A673 (cell line): Measurements from ENCODE around the gene RNF113B. TPM values are rescaled to one million over a fixed set of nuclear protein-coding genes. Genes with fewer than 3 reads are reported as not detected.

Source experiments
- BruUV-seq: library from RNA; stranded (reverse); fragments of 400-500 nt; replicated peaks from 2 replicates; lab custom pipeline; 2021; lab: Mats Ljungman, UMichigan
- CTCF ChIA-PET: fragments of 300-600 bp; sonication (Branson Sonifier 250); formaldehyde crosslinking; loops from one replicate; lab custom pipeline; 2022; ENCODE audit warnings: antibody characterized with exemption; lab: Charles Lee
- POLR2A ChIA-PET: fragments of 300-600 bp; sonication (Branson Sonifier 250); formaldehyde crosslinking; loops from one replicate; lab custom pipeline; 2022; ENCODE audit warnings: antibody characterized with exemption; ENCODE audit not compliant: low non-redundant PET; lab: Charles Lee
- DNase-seq: peaks from one replicate; pipeline ENCODE4 v3.0.0-alpha.2; 2015; ENCODE audit warnings: low spot score
- H3K27ac ChIP-seq: fragments of 200-600 bp; sonication (generic); 2 replicates; pipeline ENCODE4 v1.5.1; 2016; ENCODE audit warnings: mixed run types, low read depth, mild to moderate bottlenecking, mixed read lengths, antibody characterized with exemption, low read length; ENCODE audit not compliant: poor library complexity, severe bottlenecking
- H3K27me3 ChIP-seq: fragments of 200-600 bp; sonication (generic); replicated peaks from 2 replicates; pipeline ENCODE4 v1.6.1; 2017; ENCODE audit warnings: mixed run types, low read depth, mild to moderate bottlenecking, mixed read lengths, antibody characterized with exemption, low read length; ENCODE audit not compliant: insufficient read depth, poor library complexity
- H3K36me3 ChIP-seq: fragments of 200-600 bp; sonication (generic); 2 replicates; pipeline ENCODE4 v1.6.1; 2016; ENCODE audit warnings: mixed run types, mild to moderate bottlenecking, mixed read lengths, antibody characterized with exemption, low read length; ENCODE audit not compliant: insufficient read depth, poor library complexity, severe bottlenecking
- H3K4me1 ChIP-seq: fragments of 200-600 bp; sonication (generic); 2 replicates; pipeline ENCODE4 v1.6.1; 2017; ENCODE audit warnings: mixed run types, mild to moderate bottlenecking, mixed read lengths, antibody characterized with exemption, low read length; ENCODE audit not compliant: insufficient read depth, poor library complexity, severe bottlenecking
- H3K4me3 ChIP-seq: fragments of 200-600 bp; sonication (generic); 2 replicates; pipeline ENCODE4 v1.5.1; 2016; ENCODE audit warnings: low read depth, mixed run types, mild to moderate bottlenecking, mixed read lengths, low read length; ENCODE audit not compliant: poor library complexity, severe bottlenecking
- H3K9me3 ChIP-seq: fragments of 200-600 bp; sonication (generic); 2 replicates; pipeline ENCODE4 v1.6.1; 2016; ENCODE audit warnings: mixed run types, low read depth, mild to moderate bottlenecking, mixed read lengths, antibody characterized with exemption, low read length; ENCODE audit not compliant: poor library complexity, severe bottlenecking
- EZH2 ChIP-seq: fragments of 200-600 bp; sonication (generic); IDR thresholded peaks from 2 replicates; pipeline ENCODE4 v1.6.1; 2017; ENCODE audit warnings: borderline replicate concordance, low read depth, mild to moderate bottlenecking, mixed read lengths, antibody characterized with exemption, low read length; ENCODE audit not compliant: poor library complexity, severe bottlenecking
- intact Hi-C: fragments of 100-400 bp; cut with micrococcal nuclease; formaldehyde crosslinking; loops from one replicate; pipeline ENCODE4 v1.10.0; 2022; ENCODE audit not compliant: unreplicated experiment
- total RNA-seq: library from RNA; stranded (reverse); gene quantifications from 2 replicates; pipeline ENCODE4 v1.2.3, GENCODE V29; 2021
- TF ChIP-seq, protein P1 (sequence below): fragments of 300-800, 200-600 bp; sonication (generic); conservative IDR thresholded peaks from 2 replicates; pipeline ENCODE4 v1.5.1; 2017; ENCODE audit warnings: low read depth, mild to moderate bottlenecking, antibody characterized with exemption, low read length, moderate library complexity, mixed read lengths

The RNF113B gene
- total RNA-seq, 1 experiment from 2014 or later: not detected

DNA sequence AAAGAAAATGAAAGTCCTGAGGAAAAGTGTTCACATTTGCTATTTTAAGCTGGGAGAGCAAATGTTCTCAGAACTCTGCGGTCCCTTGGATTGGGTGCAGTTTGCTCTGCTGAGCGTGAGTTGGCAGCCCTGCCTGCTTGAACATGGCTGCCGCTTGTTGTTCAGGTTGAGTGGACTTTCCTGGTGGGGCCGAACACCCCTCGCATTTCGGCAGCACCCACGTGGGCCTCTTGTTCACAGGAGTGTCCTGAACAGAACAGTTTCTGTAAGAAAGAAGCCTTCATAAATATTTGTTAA is 10.8 kb upstream of the RNF113B start:
- Histone ChIP-seq H3K4me1 (peaks cover 31% of the 10 kb centered on the region), H3K9me3 (no peaks in the 10 kb centered on the region), H3K4me3 (no peak overlapping the region), H3K27ac (peak overlapping the region; percentile 61), H3K27me3 (no peaks in the 10 kb centered on the region), H3K36me3 (no peaks in the 10 kb centered on the region)
- BruUV-seq: no TSS peak
- POLR2A ChIA-PET: interaction anchor here (0.5 kb wide), 1 partner anchor 335 kb away, joined by 5 read pairs; no protein-coding TSS in a partner anchor
- intact Hi-C loops: no loop called here
- no peak for DNase-seq
- CTCF ChIA-PET: no interaction called here
- TF ChIP-seq, protein P1, sequence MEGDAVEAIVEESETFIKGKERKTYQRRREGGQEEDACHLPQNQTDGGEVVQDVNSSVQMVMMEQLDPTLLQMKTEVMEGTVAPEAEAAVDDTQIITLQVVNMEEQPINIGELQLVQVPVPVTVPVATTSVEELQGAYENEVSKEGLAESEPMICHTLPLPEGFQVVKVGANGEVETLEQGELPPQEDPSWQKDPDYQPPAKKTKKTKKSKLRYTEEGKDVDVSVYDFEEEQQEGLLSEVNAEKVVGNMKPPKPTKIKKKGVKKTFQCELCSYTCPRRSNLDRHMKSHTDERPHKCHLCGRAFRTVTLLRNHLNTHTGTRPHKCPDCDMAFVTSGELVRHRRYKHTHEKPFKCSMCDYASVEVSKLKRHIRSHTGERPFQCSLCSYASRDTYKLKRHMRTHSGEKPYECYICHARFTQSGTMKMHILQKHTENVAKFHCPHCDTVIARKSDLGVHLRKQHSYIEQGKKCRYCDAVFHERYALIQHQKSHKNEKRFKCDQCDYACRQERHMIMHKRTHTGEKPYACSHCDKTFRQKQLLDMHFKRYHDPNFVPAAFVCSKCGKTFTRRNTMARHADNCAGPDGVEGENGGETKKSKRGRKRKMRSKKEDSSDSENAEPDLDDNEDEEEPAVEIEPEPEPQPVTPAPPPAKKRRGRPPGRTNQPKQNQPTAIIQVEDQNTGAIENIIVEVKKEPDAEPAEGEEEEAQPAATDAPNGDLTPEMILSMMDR: no peak
- TF ChIP-seq EZH2: no peak

DNA sequence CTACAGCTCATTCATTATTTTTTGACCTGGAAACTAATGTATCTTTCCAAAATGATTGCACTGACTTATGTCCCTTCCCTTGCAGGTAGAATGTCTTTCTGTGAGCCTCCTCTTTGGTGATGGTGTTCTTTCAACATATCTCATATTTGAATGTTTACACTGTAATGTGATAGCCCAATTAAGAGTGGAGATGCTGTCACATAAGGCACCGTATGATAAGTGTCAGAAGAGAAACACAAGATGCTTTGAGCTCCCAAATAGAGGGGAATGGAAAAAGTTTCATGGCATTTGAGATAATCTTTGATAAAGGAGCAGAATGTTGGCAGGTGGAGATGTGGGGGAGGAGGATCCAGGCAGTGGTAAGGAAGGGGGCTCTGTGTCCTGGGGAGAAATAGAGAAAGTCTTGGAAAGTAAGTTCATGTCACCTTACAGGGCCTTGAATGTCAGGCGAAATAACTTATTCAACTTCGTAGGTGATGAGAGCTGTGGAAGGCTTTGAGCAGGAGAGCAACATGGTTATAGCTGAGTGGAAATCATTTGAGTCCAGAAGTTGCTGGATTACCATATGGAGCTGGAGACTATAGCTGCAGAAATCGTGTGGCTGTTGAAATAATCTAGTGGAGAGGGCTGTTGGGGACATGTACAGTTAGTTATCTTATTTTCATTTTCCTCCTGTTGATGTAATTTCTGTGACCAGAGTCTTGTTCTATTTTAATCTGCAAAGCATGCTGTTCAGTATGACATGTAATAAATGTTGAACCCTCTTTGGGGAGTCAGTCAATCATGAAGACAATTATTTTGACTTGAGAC is 10.3 kb upstream of the RNF113B start:
- H3K4me3 ChIP-seq: no peak overlapping the region
- H3K36me3 ChIP-seq: no peaks in the 10 kb centered on the region
- DNase-seq: no peak
- no peaks in the 10 kb centered on the region for H3K9me3 ChIP-seq
- intact Hi-C loops: no loop called here
- POLR2A ChIA-PET: no interaction called here
- H3K4me1 ChIP-seq: peaks cover 31% of the 10 kb centered on the region
- H3K27me3 ChIP-seq: no peaks in the 10 kb centered on the region
- BruUV-seq: no TSS peak
- no peak for TF ChIP-seq EZH2
- TF ChIP-seq, protein P1: no peak
- CTCF ChIA-PET: no interaction called here
- peak overlapping the region; percentile 61 for H3K27ac ChIP-seq

DNA sequence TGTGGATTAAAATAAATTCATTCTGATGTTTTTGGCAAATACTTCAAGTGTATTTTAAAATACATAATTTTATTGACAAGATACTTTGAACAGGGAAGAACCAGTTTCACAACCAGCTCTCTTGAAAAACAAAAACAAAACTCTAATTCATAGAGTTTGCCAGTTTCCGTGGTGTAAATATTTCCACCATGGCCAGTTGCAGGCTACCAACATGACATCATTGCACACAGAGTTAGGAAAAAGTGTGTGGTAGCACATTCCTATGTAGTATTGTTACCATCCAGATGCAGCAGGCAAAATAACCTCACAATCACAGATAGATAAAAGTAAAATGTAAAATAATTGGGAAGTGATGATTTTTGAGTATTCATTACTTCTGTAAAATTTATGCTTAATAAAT is 7.7 kb upstream of the RNF113B start:
- intact Hi-C loops: no loop called here
- no TSS peak for BruUV-seq
- H3K4me3 ChIP-seq: no peak overlapping the region
- no peaks in the 10 kb centered on the region for H3K9me3 ChIP-seq
- DNase-seq: no peak
- H3K4me1 ChIP-seq: peaks cover 29% of the 10 kb centered on the region
- no peaks in the 10 kb centered on the region for H3K27me3 ChIP-seq
- POLR2A ChIA-PET: no interaction called here
- H3K27ac ChIP-seq: no peak overlapping the region
- no peaks in the 10 kb centered on the region for H3K36me3 ChIP-seq
- TF ChIP-seq, protein P1: no peak
- no peak for TF ChIP-seq EZH2
- CTCF ChIA-PET: no interaction called here
